ENCODE data around the gene CAMK2G.

DNA sequence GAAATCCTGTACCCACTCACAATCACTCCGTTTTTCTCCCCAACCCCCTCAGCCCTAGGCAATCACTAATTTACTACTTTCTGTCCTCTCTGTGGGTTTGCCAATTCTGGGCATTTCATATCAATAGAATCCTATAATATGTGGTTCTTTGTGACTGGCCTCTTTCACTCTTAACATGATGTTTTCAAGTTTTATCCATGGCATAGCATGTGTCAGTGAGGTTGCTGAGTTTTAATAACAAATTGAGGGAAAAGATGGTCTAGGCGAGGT, 48.4 kb upstream of the CAMK2G start:
- TF ChIP-seq, protein P1, sequence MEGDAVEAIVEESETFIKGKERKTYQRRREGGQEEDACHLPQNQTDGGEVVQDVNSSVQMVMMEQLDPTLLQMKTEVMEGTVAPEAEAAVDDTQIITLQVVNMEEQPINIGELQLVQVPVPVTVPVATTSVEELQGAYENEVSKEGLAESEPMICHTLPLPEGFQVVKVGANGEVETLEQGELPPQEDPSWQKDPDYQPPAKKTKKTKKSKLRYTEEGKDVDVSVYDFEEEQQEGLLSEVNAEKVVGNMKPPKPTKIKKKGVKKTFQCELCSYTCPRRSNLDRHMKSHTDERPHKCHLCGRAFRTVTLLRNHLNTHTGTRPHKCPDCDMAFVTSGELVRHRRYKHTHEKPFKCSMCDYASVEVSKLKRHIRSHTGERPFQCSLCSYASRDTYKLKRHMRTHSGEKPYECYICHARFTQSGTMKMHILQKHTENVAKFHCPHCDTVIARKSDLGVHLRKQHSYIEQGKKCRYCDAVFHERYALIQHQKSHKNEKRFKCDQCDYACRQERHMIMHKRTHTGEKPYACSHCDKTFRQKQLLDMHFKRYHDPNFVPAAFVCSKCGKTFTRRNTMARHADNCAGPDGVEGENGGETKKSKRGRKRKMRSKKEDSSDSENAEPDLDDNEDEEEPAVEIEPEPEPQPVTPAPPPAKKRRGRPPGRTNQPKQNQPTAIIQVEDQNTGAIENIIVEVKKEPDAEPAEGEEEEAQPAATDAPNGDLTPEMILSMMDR (IDR thresholded peaks at IDR 0.05): no peak
- no peak for TF ChIP-seq POLR2A (IDR thresholded peaks at IDR 0.05)

Measured in Peyer's patch (tissue), 4 donors.